OCI-LY1 (cell line): Measurements from ENCODE around the gene RBMS3.

Experiments
- H2AFZ ChIP-seq: fragments of 200-600 bp; sonication (generic), shearing (Covaris generic); 2 replicates; pipeline ENCODE4 v1.6.0; 2014; ENCODE audit warnings: antibody characterized with exemption, mild to moderate bottlenecking, low read length
- H3F3A ChIP-seq: fragments of 200-600 bp; sonication (generic), shearing (Covaris generic); 2 replicates; pipeline ENCODE4 v1.6.0; 2014; ENCODE audit warnings: mild to moderate bottlenecking, antibody characterized with exemption, low read length, moderate library complexity; ENCODE audit not compliant: insufficient read depth
- H3K27ac ChIP-seq: fragments of 200-600 bp; sonication (generic); 2 replicates; pipeline ENCODE4 v1.5.1; 2014; ENCODE audit warnings: low read length, mixed run types, mild to moderate bottlenecking, low read depth; ENCODE audit not compliant: poor library complexity, severe bottlenecking
- H3K27me3 ChIP-seq: fragments of 200-600 bp; sonication (generic); 2 replicates; pipeline ENCODE4 v1.6.0; 2014; ENCODE audit warnings: antibody characterized with exemption, mild to moderate bottlenecking, low read length, moderate library complexity; ENCODE audit not compliant: insufficient read depth
- H3K36me3 ChIP-seq: fragments of 200-600 bp; sonication (generic); 2 replicates; pipeline ENCODE4 v1.6.1; 2014; ENCODE audit warnings: mild to moderate bottlenecking, antibody characterized with exemption, low read length, moderate library complexity, mixed read lengths; ENCODE audit not compliant: insufficient read depth
- H3K4me1 ChIP-seq: fragments of 200-600 bp; sonication (generic); 2 replicates; pipeline ENCODE4 v1.5.1; 2014; ENCODE audit warnings: mild to moderate bottlenecking, low read length, moderate library complexity; ENCODE audit not compliant: insufficient read depth, severe bottlenecking
- H3K4me2 ChIP-seq: fragments of 200-600 bp; sonication (generic), shearing (Covaris generic); 2 replicates; pipeline ENCODE4 v1.6.1; 2014; ENCODE audit warnings: low read length
- H3K4me3 ChIP-seq: fragments of 200-600 bp; sonication (generic); 2 replicates; pipeline ENCODE4 v1.5.1; 2014; ENCODE audit warnings: low read length, low read depth, mild to moderate bottlenecking, mixed read lengths; ENCODE audit not compliant: poor library complexity, severe bottlenecking
- H3K79me2 ChIP-seq: fragments of 200-600 bp; shearing (Covaris generic); 2 replicates; pipeline ENCODE4 v1.6.1; 2016; ENCODE audit warnings: mixed run types, low read length, mixed read lengths; ENCODE audit not compliant: insufficient read depth
- H3K9ac ChIP-seq: fragments of 200-600 bp; sonication (generic), shearing (Covaris generic); 2 replicates; pipeline ENCODE4 v1.6.1; 2014; ENCODE audit warnings: mild to moderate bottlenecking, low read length, mixed read lengths
- H3K9me2 ChIP-seq: fragments of 200-600 bp; sonication (generic), shearing (Covaris generic); 2 replicates; pipeline ENCODE4 v1.6.1; 2014; ENCODE audit warnings: low read depth, mild to moderate bottlenecking, low read length, mixed read lengths
- H3K9me3 ChIP-seq: fragments of 200-600 bp; shearing (Covaris generic); 2 replicates; pipeline ENCODE4 v1.6.1; 2014; ENCODE audit warnings: low read length, mixed read lengths
- H4K20me1 ChIP-seq: fragments of 200-600 bp; sonication (generic), shearing (Covaris generic); 2 replicates; pipeline ENCODE4 v1.6.0; 2016; ENCODE audit warnings: mild to moderate bottlenecking, low read length; ENCODE audit not compliant: insufficient read depth
- EZH2 ChIP-seq: fragments of 200-600 bp; sonication (generic), shearing (Covaris generic); IDR thresholded peaks from 2 replicates; pipeline ENCODE4 v1.8.0; 2017; ENCODE audit warnings: borderline replicate concordance, mixed run types, mild to moderate bottlenecking, antibody characterized with exemption, low read length, moderate library complexity, mixed read lengths
- TF ChIP-seq, protein P1 (sequence below): fragments of 200-600 bp; sonication (generic), shearing (Covaris generic); IDR thresholded peaks from 2 replicates; pipeline ENCODE4 v1.5.1; 2017; ENCODE audit warnings: mild to moderate bottlenecking, antibody characterized with exemption, low read length, moderate library complexity, mixed read lengths

The RBMS3 gene

DNA sequence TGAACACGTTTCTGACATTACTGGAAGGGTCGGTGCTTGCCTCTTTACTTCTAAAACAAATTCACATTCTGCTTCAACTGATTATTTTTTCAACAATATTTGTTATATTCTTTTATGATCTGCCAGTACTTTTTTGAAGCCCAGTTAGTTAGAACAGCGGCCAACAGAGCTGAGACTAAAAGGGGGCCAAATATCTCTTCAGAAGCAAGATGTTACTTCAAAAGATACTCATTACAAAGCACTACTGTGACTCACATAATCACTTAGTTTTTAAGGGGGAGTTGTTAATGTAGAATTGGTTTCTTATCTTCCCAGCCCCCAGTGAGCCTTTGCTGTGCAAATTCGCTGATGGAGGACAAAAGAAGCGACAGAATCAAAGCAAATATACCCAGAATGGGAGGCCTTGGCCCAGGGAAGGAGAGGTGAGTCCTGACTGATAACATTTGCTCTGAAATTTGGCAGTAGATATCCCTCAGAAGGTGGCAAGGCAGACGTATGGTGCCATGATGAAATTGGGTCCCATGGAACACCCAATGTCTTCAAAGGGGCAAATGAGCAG, 587.8 kb downstream of the RBMS3 start:
- Histone ChIP-seq H3K36me3 (no peaks in the 10 kb centered on the region), H3K27ac (no peak overlapping the region), H3K27me3 (no peaks in the 10 kb centered on the region), H3K79me2 (no peaks in the 10 kb centered on the region), H3F3A (no peaks in the 10 kb centered on the region), H3K9me3 (0 out of 2 replicates have a peak, but pooled peaks cover 2% of the 10 kb centered on the region), H3K4me1 (no peaks in the 10 kb centered on the region), H3K9ac (no peak overlapping the region), H2AFZ (no peak overlapping the region), H3K9me2 (no peaks in the 10 kb centered on the region), H3K4me3 (no peak overlapping the region), H4K20me1 (no peaks in the 10 kb centered on the region), H3K4me2 (no peak overlapping the region)
- TF ChIP-seq, protein P1, sequence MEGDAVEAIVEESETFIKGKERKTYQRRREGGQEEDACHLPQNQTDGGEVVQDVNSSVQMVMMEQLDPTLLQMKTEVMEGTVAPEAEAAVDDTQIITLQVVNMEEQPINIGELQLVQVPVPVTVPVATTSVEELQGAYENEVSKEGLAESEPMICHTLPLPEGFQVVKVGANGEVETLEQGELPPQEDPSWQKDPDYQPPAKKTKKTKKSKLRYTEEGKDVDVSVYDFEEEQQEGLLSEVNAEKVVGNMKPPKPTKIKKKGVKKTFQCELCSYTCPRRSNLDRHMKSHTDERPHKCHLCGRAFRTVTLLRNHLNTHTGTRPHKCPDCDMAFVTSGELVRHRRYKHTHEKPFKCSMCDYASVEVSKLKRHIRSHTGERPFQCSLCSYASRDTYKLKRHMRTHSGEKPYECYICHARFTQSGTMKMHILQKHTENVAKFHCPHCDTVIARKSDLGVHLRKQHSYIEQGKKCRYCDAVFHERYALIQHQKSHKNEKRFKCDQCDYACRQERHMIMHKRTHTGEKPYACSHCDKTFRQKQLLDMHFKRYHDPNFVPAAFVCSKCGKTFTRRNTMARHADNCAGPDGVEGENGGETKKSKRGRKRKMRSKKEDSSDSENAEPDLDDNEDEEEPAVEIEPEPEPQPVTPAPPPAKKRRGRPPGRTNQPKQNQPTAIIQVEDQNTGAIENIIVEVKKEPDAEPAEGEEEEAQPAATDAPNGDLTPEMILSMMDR, result no peak
- TF ChIP-seq EZH2, result no peak

GRCh38 chr3:29870136-29870535, 589.3 kb downstream of the RBMS3 start:
- H3K79me2 ChIP-seq, result no peaks in the 10 kb centered on the region

GRCh38 chr3:29871087-29871486, 590.2 kb downstream of the RBMS3 start:
- H3K27ac ChIP-seq, result no peak overlapping the region
- no peaks in the 10 kb centered on the region for H3K27me3 ChIP-seq
- no peaks in the 10 kb centered on the region for H3K4me1 ChIP-seq
- no peaks in the 10 kb centered on the region for H3K36me3 ChIP-seq
- no peak overlapping the region for H2AFZ ChIP-seq
- no peaks in the 10 kb centered on the region for H3K79me2 ChIP-seq
- 0 out of 2 replicates have a peak, but pooled peaks cover 6% of the 10 kb centered on the region for H3K9me3 ChIP-seq
- no peak overlapping the region for H3K4me3 ChIP-seq
- H3K9me2 ChIP-seq, result no peaks in the 10 kb centered on the region
- H3K9ac ChIP-seq, result no peak overlapping the region
- H4K20me1 ChIP-seq, result no peaks in the 10 kb centered on the region
- no peak for TF ChIP-seq EZH2
- TF ChIP-seq, protein P1, result peak; percentile 32; the same call in 1 of the 2 replicates
- H3K4me2 ChIP-seq, result no peak overlapping the region
- H3F3A ChIP-seq, result no peaks in the 10 kb centered on the region

More at GRCh38 chr3:29870136-29870535, 589.3 kb downstream of the RBMS3 start:
- TF ChIP-seq, protein P1, result no peak
- no peak for TF ChIP-seq EZH2
- Histone ChIP-seq H3K36me3 (no peaks in the 10 kb centered on the region), H2AFZ (no peak overlapping the region), H3K27me3 (no peaks in the 10 kb centered on the region), H3F3A (no peaks in the 10 kb centered on the region), H3K27ac (no peak overlapping the region), H4K20me1 (no peaks in the 10 kb centered on the region), H3K9me2 (no peaks in the 10 kb centered on the region), H3K4me1 (no peaks in the 10 kb centered on the region), H3K9ac (no peak overlapping the region), H3K4me2 (no peak overlapping the region), H3K9me3 (0 out of 2 replicates have a peak, but pooled peaks cover 6% of the 10 kb centered on the region), H3K4me3 (no peak overlapping the region)
